Measurements from ENCODE around the gene VPS8. TPM values are rescaled to one million over a fixed set of nuclear protein-coding genes. Genes with fewer than 3 reads are reported as not detected.

Gene VPS8
- total RNA-seq, 2 donors from 2014 or later, result 69.5 to 77.5 TPM

GRCh38 chr3:185037801-185038200, 225.8 kb downstream of the VPS8 start:
- no peaks in the 10 kb centered on the region for H3K27me3 Mint-ChIP-seq
- H3K4me1 Mint-ChIP-seq, result no peaks in the 10 kb centered on the region
- H3K27ac Mint-ChIP-seq, result no peak overlapping the region
- no peak overlapping the region for H3K4me3 Mint-ChIP-seq
- no peak for ATAC-seq
- peaks cover 9% of the 10 kb centered on the region for H3K9me3 ChIP-seq (ENCODE audit: control insufficient read depth, low read length, poor library complexity, severe bottlenecking)
- peaks cover 10% of the 10 kb centered on the region for H3K36me3 Mint-ChIP-seq (ENCODE audit: low read depth)
- no peak for DNase-seq

- ATAC-seq (no peak), DNase-seq (no peak)
- H3K4me3 Mint-ChIP-seq, result no peak overlapping the region
- H3K36me3 Mint-ChIP-seq (ENCODE audit: low read depth), result peaks cover 6% of the 10 kb centered on the region
- no peak overlapping the region for H3K27ac Mint-ChIP-seq
- no peaks in the 10 kb centered on the region for H3K27me3 Mint-ChIP-seq
- no peaks in the 10 kb centered on the region for H3K4me1 Mint-ChIP-seq
- H3K9me3 ChIP-seq (ENCODE audit: control insufficient read depth, low read length, poor library complexity, severe bottlenecking), result peaks cover 9% of the 10 kb centered on the region
Observed at GRCh38 chr3:185040425-185040824, 228.5 kb downstream of the VPS8 start.

- Mint-ChIP-seq H3K27me3 (no peaks in the 10 kb centered on the region), H3K4me3 (no peak overlapping the region), H3K27ac (no peak overlapping the region), H3K4me1 (no peaks in the 10 kb centered on the region), H3K36me3 (ENCODE audit: low read depth) (peaks cover 6% of the 10 kb centered on the region)
- DNase-seq, result no peak
- no peak for ATAC-seq
- H3K9me3 ChIP-seq (ENCODE audit: control insufficient read depth, low read length, poor library complexity, severe bottlenecking), result peaks cover 9% of the 10 kb centered on the region
Observed at GRCh38 chr3:185041540-185041939, 229.6 kb downstream of the VPS8 start.

GRCh38 chr3:185042312-185043050, 230.5 kb downstream of the VPS8 start:
- no peak for DNase-seq

GRCh38 chr3:185046164-185046515, 234.2 kb downstream of the VPS8 start:
- ATAC-seq (no peak), DNase-seq (no peak)
- Mint-ChIP-seq H3K27ac (no peak overlapping the region), H3K4me3 (no peak overlapping the region), H3K36me3 (ENCODE audit: low read depth) (peaks cover 19% of the 10 kb centered on the region), H3K27me3 (no peaks in the 10 kb centered on the region), H3K4me1 (no peaks in the 10 kb centered on the region)
- no peaks in the 10 kb centered on the region for H3K9me3 ChIP-seq (ENCODE audit: control insufficient read depth, low read length, poor library complexity, severe bottlenecking)

More at GRCh38 chr3:185042312-185043050, 230.5 kb downstream of the VPS8 start:
- H3K36me3 Mint-ChIP-seq (ENCODE audit: low read depth), result peaks cover 9% of the 10 kb centered on the region
- no peaks in the 10 kb centered on the region for H3K4me1 Mint-ChIP-seq
- H3K4me3 Mint-ChIP-seq, result no peak overlapping the region
- no peak overlapping the region for H3K27ac Mint-ChIP-seq
- no peak for ATAC-seq
- peaks cover 5% of the 10 kb centered on the region for H3K9me3 ChIP-seq (ENCODE audit: control insufficient read depth, low read length, poor library complexity, severe bottlenecking)
- no peaks in the 10 kb centered on the region for H3K27me3 Mint-ChIP-seq

GRCh38 chr3:185046603-185047002, 234.6 kb downstream of the VPS8 start:
- no peaks in the 10 kb centered on the region for H3K9me3 ChIP-seq (ENCODE audit: control insufficient read depth, low read length, poor library complexity, severe bottlenecking)
- no peak for ATAC-seq
- no peak overlapping the region for H3K27ac Mint-ChIP-seq
- H3K27me3 Mint-ChIP-seq, result no peaks in the 10 kb centered on the region
- H3K36me3 Mint-ChIP-seq (ENCODE audit: low read depth), result peaks cover 22% of the 10 kb centered on the region
- no peak overlapping the region for H3K4me3 Mint-ChIP-seq
- no peak for DNase-seq
- H3K4me1 Mint-ChIP-seq, result no peaks in the 10 kb centered on the region

GRCh38 chr3:185049710-185050109, 237.7 kb downstream of the VPS8 start:
- DNase-seq (no peak), ATAC-seq (no peak)
- no peaks in the 10 kb centered on the region for H3K9me3 ChIP-seq (ENCODE audit: control insufficient read depth, low read length, poor library complexity, severe bottlenecking)
- no peak overlapping the region for H3K27ac Mint-ChIP-seq
- H3K27me3 Mint-ChIP-seq, result no peaks in the 10 kb centered on the region
- H3K4me1 Mint-ChIP-seq, result peaks cover 3% of the 10 kb centered on the region
- H3K36me3 Mint-ChIP-seq (ENCODE audit: low read depth), result peaks cover 26% of the 10 kb centered on the region
- H3K4me3 Mint-ChIP-seq, result no peak overlapping the region

GRCh38 chr3:185051801-185052200, 239.8 kb downstream of the VPS8 start:
- no peak for DNase-seq

GRCh38 chr3:185052631-185053030, 240.7 kb downstream of the VPS8 start:
- Mint-ChIP-seq H3K4me1 (peaks cover 3% of the 10 kb centered on the region), H3K36me3 (ENCODE audit: low read depth) (peaks cover 22% of the 10 kb centered on the region), H3K27ac (no peak overlapping the region), H3K27me3 (no peaks in the 10 kb centered on the region), H3K4me3 (no peak overlapping the region)
- no peak for ATAC-seq
- H3K9me3 ChIP-seq (ENCODE audit: control insufficient read depth, low read length, poor library complexity, severe bottlenecking), result peaks cover 6% of the 10 kb centered on the region
- no peak for DNase-seq

More at GRCh38 chr3:185051801-185052200, 239.8 kb downstream of the VPS8 start:
- peaks cover 2% of the 10 kb centered on the region for H3K9me3 ChIP-seq (ENCODE audit: control insufficient read depth, low read length, poor library complexity, severe bottlenecking)
- ATAC-seq, result no peak
- no peaks in the 10 kb centered on the region for H3K27me3 Mint-ChIP-seq
- peaks cover 26% of the 10 kb centered on the region for H3K36me3 Mint-ChIP-seq (ENCODE audit: low read depth)
- H3K27ac Mint-ChIP-seq, result no peak overlapping the region
- peaks cover 3% of the 10 kb centered on the region for H3K4me1 Mint-ChIP-seq
- H3K4me3 Mint-ChIP-seq, result no peak overlapping the region

GRCh38 chr3:185056908-185057307, 244.9 kb downstream of the VPS8 start:
- Mint-ChIP-seq H3K4me1 (no peaks in the 10 kb centered on the region), H3K36me3 (ENCODE audit: low read depth) (peaks cover 6% of the 10 kb centered on the region), H3K4me3 (no peak overlapping the region), H3K27ac (no peak overlapping the region), H3K27me3 (no peaks in the 10 kb centered on the region)
- no peak for ATAC-seq
- peaks cover 10% of the 10 kb centered on the region for H3K9me3 ChIP-seq (ENCODE audit: control insufficient read depth, low read length, poor library complexity, severe bottlenecking)
- DNase-seq, result no peak

- Mint-ChIP-seq H3K4me1 (no peaks in the 10 kb centered on the region), H3K36me3 (ENCODE audit: low read depth) (peaks cover 2% of the 10 kb centered on the region), H3K4me3 (no peak overlapping the region), H3K27me3 (no peaks in the 10 kb centered on the region), H3K27ac (no peak overlapping the region)
- DNase-seq (no peak), ATAC-seq (no peak)
- peaks cover 10% of the 10 kb centered on the region for H3K9me3 ChIP-seq (ENCODE audit: control insufficient read depth, low read length, poor library complexity, severe bottlenecking)
Observed at GRCh38 chr3:185057829-185058228, 245.9 kb downstream of the VPS8 start.

GRCh38 chr3:185058796-185059195, 246.8 kb downstream of the VPS8 start:
- H3K9me3 ChIP-seq (ENCODE audit: control insufficient read depth, low read length, poor library complexity, severe bottlenecking), result peaks cover 10% of the 10 kb centered on the region

GRCh38 chr3:185059766-185060165, 247.8 kb downstream of the VPS8 start:
- no peaks in the 10 kb centered on the region for H3K4me1 Mint-ChIP-seq
- H3K36me3 Mint-ChIP-seq (ENCODE audit: low read depth), result no peaks in the 10 kb centered on the region
- H3K27me3 Mint-ChIP-seq, result no peaks in the 10 kb centered on the region
- H3K4me3 Mint-ChIP-seq, result no peak overlapping the region
- DNase-seq (no peak), ATAC-seq (no peak)
- H3K27ac Mint-ChIP-seq, result no peak overlapping the region
- H3K9me3 ChIP-seq (ENCODE audit: control insufficient read depth, low read length, poor library complexity, severe bottlenecking), result peaks cover 10% of the 10 kb centered on the region

More at GRCh38 chr3:185058796-185059195, 246.8 kb downstream of the VPS8 start:
- Mint-ChIP-seq H3K27me3 (no peaks in the 10 kb centered on the region), H3K4me1 (no peaks in the 10 kb centered on the region), H3K36me3 (ENCODE audit: low read depth) (peaks cover 2% of the 10 kb centered on the region), H3K4me3 (no peak overlapping the region), H3K27ac (no peak overlapping the region)
- ATAC-seq, result no peak
- no peak for DNase-seq

GRCh38 chr3:185060655-185061054, 248.7 kb downstream of the VPS8 start:
- Mint-ChIP-seq H3K36me3 (ENCODE audit: low read depth) (no peaks in the 10 kb centered on the region), H3K27me3 (no peaks in the 10 kb centered on the region), H3K4me1 (no peaks in the 10 kb centered on the region), H3K4me3 (no peak overlapping the region), H3K27ac (no peak overlapping the region)
- ATAC-seq, result no peak
- peaks cover 10% of the 10 kb centered on the region for H3K9me3 ChIP-seq (ENCODE audit: control insufficient read depth, low read length, poor library complexity, severe bottlenecking)
- no peak for DNase-seq
